ENCODE results near the gene SMIM33. TPM values are rescaled to one million over a fixed set of nuclear protein-coding genes. Genes with fewer than 3 reads are reported as not detected.

Gene SMIM33
- total and polyA plus RNA-seq, 2 of the 13 experiments (the other 11 are each of a cell fraction or from before 2014, with no cell fraction given), result not detected

DNA sequence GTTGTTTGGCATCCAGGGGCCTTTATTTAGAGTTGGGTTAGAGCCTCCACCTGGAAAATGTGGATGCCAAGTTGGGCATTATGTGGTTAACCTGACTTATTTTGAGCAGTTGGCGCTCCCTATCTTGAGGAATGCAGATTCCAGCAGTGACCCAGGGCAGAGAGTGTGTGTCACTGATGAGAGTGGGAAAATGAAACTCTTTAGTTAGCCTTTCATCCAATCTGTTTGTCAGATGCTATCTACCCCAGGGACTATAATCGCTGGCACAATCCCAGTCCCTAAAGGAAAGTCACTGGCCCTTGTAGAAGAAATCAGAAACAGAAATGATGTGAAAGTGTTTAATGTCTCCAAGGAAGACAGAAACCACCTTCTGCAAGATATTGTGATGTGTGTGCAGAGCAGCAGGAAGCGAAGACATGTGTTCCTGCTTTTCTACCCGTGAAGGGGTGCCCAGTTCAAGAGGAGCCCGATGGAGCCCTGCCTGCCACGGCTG is 21.9 kb downstream of the SMIM33 start:
- no peak overlapping the region for H3K4me3 ChIP-seq (replicated peaks in 1 of 3; ENCODE audit: insufficient read depth in 1 of 3, low read depth in 2 of 3, low read length in 3 of 3)
- FAIRE-seq (no peak), ATAC-seq (no peak), DNase-seq (ENCODE audit: low spot score) (no peak)
- 0 out of 2 replicates have a peak overlapping the region, but pooled peaks have one; percentile 0 for H3K4me2 ChIP-seq (ENCODE audit: low read depth, low read length)
- no peaks in the 10 kb centered on the region for H3K9me3 ChIP-seq (ENCODE audit: low read length)
- no peaks in the 10 kb centered on the region for H4K20me1 ChIP-seq (ENCODE audit: insufficient read depth, low read length)
- TF ChIP-seq ZNF652 (CRISPR knock-in tag; IDR thresholded peaks at IDR 0.05; ENCODE audit: borderline replicate concordance, low read depth), result peak; percentile 57; the same call in 1 of the 2 replicates
- TF ChIP-seq, protein P1, sequence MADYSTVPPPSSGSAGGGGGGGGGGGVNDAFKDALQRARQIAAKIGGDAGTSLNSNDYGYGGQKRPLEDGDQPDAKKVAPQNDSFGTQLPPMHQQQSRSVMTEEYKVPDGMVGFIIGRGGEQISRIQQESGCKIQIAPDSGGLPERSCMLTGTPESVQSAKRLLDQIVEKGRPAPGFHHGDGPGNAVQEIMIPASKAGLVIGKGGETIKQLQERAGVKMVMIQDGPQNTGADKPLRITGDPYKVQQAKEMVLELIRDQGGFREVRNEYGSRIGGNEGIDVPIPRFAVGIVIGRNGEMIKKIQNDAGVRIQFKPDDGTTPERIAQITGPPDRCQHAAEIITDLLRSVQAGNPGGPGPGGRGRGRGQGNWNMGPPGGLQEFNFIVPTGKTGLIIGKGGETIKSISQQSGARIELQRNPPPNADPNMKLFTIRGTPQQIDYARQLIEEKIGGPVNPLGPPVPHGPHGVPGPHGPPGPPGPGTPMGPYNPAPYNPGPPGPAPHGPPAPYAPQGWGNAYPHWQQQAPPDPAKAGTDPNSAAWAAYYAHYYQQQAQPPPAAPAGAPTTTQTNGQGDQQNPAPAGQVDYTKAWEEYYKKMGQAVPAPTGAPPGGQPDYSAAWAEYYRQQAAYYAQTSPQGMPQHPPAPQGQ (CRISPR knock-in tag; IDR thresholded peaks at IDR 0.05; ENCODE audit: borderline replicate concordance), result no peak
- TF ChIP-seq TEAD3 (CRISPR knock-in tag; optimal IDR thresholded peaks at IDR 0.05; ENCODE audit: borderline replicate concordance), result peak; percentile 27
- WGBS (ENCODE audit: low lambda C conversion rate), result 31% methylated on average over 6 of the region's 6 CpGs
- intact Hi-C loops (cut with micrococcal nuclease; ENCODE audit: unreplicated experiment), result no loop called here
- no peaks in the 10 kb centered on the region for H3K27me3 ChIP-seq (ENCODE audit: control insufficient read depth in 1 of 2, insufficient read depth in 2 of 2, low read length in 2 of 2)
- H3K4me1 ChIP-seq (ENCODE audit: insufficient read depth, low read length), result 0 out of 2 replicates have a peak, but pooled peaks cover 10% of the 10 kb centered on the region
- BruUV-seq (replicated peaks), result no TSS peak
- H3K79me2 ChIP-seq (ENCODE audit: insufficient read depth, low read length), result no peaks in the 10 kb centered on the region
- H3K27ac ChIP-seq (ENCODE audit: extremely low read length, insufficient read depth, low read length), result no peak overlapping the region
- no peak overlapping the region for H2AFZ ChIP-seq (ENCODE audit: low read length)
- H3K36me3 ChIP-seq (replicated peaks in 1 of 2; ENCODE audit: control insufficient read depth in 1 of 2, insufficient read depth in 2 of 2, low read length in 2 of 2), result no peaks in the 10 kb centered on the region
- CTCF ChIA-PET (ENCODE audit: low intra/inter-chr PET ratio, low total read pairs), result no interaction called here
- H3K9ac ChIP-seq (ENCODE audit: insufficient read depth, low read depth, low read length), result no peak overlapping the region
- in situ Hi-C loops (cut with HindIII; ENCODE audit: extremely low pct_ligation_motif_present, low pct_unique_long_range_greater_than_20kb), result no loop called here
- POLR2A ChIA-PET, result no interaction called here

DNA sequence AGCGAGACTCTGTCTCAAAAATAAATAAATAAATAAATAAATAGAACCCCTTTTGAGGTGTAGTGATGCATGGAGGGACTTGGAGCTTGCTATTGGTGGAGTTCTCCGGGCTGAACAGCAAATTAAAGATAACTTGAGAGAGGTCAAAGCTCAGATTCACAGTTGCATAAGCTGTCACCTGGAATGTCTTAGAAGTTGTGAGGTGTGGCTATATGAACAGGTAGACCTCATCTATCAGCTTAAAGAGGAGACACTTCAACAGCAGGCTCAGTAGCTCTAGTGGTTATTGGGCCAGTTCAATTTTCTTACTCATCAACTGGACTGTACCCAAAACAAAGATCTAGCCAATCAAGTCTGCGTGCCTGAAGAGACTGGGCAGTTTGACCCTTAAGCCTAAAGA is 23.5 kb downstream of the SMIM33 start:
- Histone ChIP-seq H4K20me1 (ENCODE audit: insufficient read depth, low read length) (no peaks in the 10 kb centered on the region), H3K36me3 (replicated peaks in 1 of 2; ENCODE audit: control insufficient read depth in 1 of 2, insufficient read depth in 2 of 2, low read length in 2 of 2) (no peaks in the 10 kb centered on the region), H3K4me1 (ENCODE audit: insufficient read depth, low read length) (0 out of 2 replicates have a peak, but pooled peaks cover 10% of the 10 kb centered on the region), H3K4me3 (replicated peaks in 1 of 3; ENCODE audit: insufficient read depth in 1 of 3, low read depth in 2 of 3, low read length in 3 of 3) (no peak overlapping the region), H3K27ac (ENCODE audit: extremely low read length, insufficient read depth, low read length) (no peak overlapping the region), H3K9me3 (ENCODE audit: low read length) (no peaks in the 10 kb centered on the region), H2AFZ (ENCODE audit: low read length) (no peak overlapping the region), H3K9ac (ENCODE audit: insufficient read depth, low read depth, low read length) (no peak overlapping the region), H3K27me3 (ENCODE audit: control insufficient read depth in 1 of 2, insufficient read depth in 2 of 2, low read length in 2 of 2) (no peaks in the 10 kb centered on the region), H3K4me2 (ENCODE audit: low read depth, low read length) (no peak overlapping the region), H3K79me2 (ENCODE audit: insufficient read depth, low read length) (no peaks in the 10 kb centered on the region)
- BruUV-seq (replicated peaks), result no TSS peak
- POLR2A ChIA-PET, result interaction anchor here (1.7 kb wide), 1 partner anchor 9 kb away, joined by 11 read pairs; no protein-coding TSS in a partner anchor
- FAIRE-seq (no peak), DNase-seq (ENCODE audit: low spot score) (no peak), ATAC-seq (no peak)
- intact Hi-C loops (cut with micrococcal nuclease; ENCODE audit: unreplicated experiment) (no loop called here), in situ Hi-C loops (cut with HindIII; ENCODE audit: extremely low pct_ligation_motif_present, low pct_unique_long_range_greater_than_20kb) (no loop called here)
- WGBS (ENCODE audit: low lambda C conversion rate), result 63% methylated on average over 3 of the region's 3 CpGs
- CTCF ChIA-PET (ENCODE audit: low intra/inter-chr PET ratio, low total read pairs), result no interaction called here
- no peak for TF ChIP-seq DNMT1 (CRISPR knock-in tag; IDR thresholded peaks at IDR 0.05)
- no peak for TF ChIP-seq BRD4 (CRISPR knock-in tag; IDR thresholded peaks at IDR 0.05)
- TF ChIP-seq, protein P2, sequence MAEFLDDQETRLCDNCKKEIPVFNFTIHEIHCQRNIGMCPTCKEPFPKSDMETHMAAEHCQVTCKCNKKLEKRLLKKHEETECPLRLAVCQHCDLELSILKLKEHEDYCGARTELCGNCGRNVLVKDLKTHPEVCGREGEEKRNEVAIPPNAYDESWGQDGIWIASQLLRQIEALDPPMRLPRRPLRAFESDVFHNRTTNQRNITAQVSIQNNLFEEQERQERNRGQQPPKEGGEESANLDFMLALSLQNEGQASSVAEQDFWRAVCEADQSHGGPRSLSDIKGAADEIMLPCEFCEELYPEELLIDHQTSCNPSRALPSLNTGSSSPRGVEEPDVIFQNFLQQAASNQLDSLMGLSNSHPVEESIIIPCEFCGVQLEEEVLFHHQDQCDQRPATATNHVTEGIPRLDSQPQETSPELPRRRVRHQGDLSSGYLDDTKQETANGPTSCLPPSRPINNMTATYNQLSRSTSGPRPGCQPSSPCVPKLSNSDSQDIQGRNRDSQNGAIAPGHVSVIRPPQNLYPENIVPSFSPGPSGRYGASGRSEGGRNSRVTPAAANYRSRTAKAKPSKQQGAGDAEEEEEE (CRISPR knock-in tag; IDR thresholded peaks at IDR 0.05; ENCODE audit: borderline replicate concordance), result no peak
- TF ChIP-seq PHF20 (CRISPR knock-in tag; IDR thresholded peaks at IDR 0.05), result no peak
- no peak for TF ChIP-seq YEATS4 (CRISPR knock-in tag; IDR thresholded peaks at IDR 0.05; ENCODE audit: borderline replicate concordance)
- no peak for TF ChIP-seq PLRG1 (conservative IDR thresholded peaks at IDR 0.05)
- TF ChIP-seq TAF1 (CRISPR knock-in tag; IDR thresholded peaks at IDR 0.05), result no peak
- TF ChIP-seq PRMT3 (CRISPR knock-in tag; IDR thresholded peaks at IDR 0.05; ENCODE audit: borderline replicate concordance, low read depth), result no peak
- no peak for TF ChIP-seq HMG20A (CRISPR knock-in tag; IDR thresholded peaks at IDR 0.05; ENCODE audit: borderline replicate concordance)
- no peak for TF ChIP-seq EHMT2 (IDR thresholded peaks at IDR 0.05; ENCODE audit: borderline replicate concordance, low read depth, low read length)
- no peak for TF ChIP-seq ZNF124 (CRISPR knock-in tag; IDR thresholded peaks at IDR 0.05)
- TF ChIP-seq, protein P3, sequence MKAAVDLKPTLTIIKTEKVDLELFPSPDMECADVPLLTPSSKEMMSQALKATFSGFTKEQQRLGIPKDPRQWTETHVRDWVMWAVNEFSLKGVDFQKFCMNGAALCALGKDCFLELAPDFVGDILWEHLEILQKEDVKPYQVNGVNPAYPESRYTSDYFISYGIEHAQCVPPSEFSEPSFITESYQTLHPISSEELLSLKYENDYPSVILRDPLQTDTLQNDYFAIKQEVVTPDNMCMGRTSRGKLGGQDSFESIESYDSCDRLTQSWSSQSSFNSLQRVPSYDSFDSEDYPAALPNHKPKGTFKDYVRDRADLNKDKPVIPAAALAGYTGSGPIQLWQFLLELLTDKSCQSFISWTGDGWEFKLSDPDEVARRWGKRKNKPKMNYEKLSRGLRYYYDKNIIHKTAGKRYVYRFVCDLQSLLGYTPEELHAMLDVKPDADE (CRISPR knock-in tag; IDR thresholded peaks at IDR 0.05), result no peak
- TF ChIP-seq BRCA1 (CRISPR knock-in tag; IDR thresholded peaks at IDR 0.05), result no peak

All from HepG2 (cell line).